A549 treated with CORT108297 at 1 μM for 4 hours (cell line): ENCODE results near the gene MAPKAP1. TPM values are rescaled to one million over a fixed set of nuclear protein-coding genes. Genes with fewer than 3 reads are reported as not detected.

Experiments used
- total RNA-seq: library from RNA; stranded (reverse); fragments of 200-300 nt; extraction: Qiagen RNA extraction; gene quantifications from 5 replicates; pipeline ENCODE4 v1.2.3, GENCODE V29; 2022

MAPKAP1 gene
- 64.3 to 82.5 TPM (median 70.9 TPM) in 5 replicates for total RNA-seq

GRCh38 chr9:125706651-125707471, at the start of gene MAPKAP1:
MAPKAP1 (minus strand) TSS chr9:125707208; CDS start chr9:125672574, 34,634 bp downstream.

GRCh38 chr9:125747053-125747764, 40.2 kb upstream of the MAPKAP1 start, which contains the start of gene PBX3:
PBX3 (plus strand) TSS chr9:125747373.

Other genes with a start within 250 kb of the MAPKAP1 start
- 10.8 to 14.0 TPM (median 12.2 TPM) in 5 replicates for gene PBX3, start 40.2 kb upstream of the MAPKAP1 start, total RNA-seq